ENCODE measurements around the gene WRNIP1. TPM values are rescaled to one million over a fixed set of nuclear protein-coding genes. Genes with fewer than 3 reads are reported as not detected.

WRNIP1 gene
- total RNA-seq, 1 donor from 2014 or later, result 40.4 TPM

DNA sequence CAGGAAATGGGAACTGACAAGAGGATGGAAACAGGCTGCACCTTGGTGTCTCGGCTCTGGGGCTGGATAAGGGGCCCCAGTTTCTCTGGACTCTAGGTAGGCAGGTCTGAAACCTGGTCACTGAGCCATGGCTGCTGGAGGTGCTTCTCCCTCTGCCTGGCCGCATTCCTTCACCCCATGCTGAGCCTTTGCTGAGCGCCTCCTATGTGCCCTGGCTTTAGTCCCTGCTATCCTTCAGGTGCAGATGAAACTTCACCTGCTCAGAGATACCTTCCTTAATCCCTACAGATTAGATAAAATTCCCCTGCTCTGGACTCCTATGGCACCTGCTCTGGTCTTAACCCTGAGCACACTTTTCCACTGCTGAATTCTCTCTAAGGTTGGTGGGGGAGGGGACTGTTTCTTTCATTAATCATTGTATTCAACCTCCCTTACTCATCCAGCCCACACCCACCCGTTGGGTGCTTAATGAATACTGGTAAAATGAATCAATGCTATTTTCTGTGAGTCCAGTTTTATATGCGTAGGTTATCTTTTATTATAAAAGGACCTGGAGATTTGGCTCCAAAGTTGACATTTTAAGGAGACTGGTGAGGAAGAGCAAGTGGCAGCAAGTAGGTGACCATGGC is 33.8 kb upstream of the WRNIP1 start:
- Mint-ChIP-seq H3K9me3 (ENCODE audit: low read depth) (no peaks in the 10 kb centered on the region), H3K4me3 (ENCODE audit: low read depth) (no peak overlapping the region), H3K27ac (no peak overlapping the region), H3K36me3 (ENCODE audit: insufficient read depth) (no peaks in the 10 kb centered on the region), H3K27me3 (peaks cover 10% of the 10 kb centered on the region), H3K4me1 (ENCODE audit: low read depth) (peaks cover 4% of the 10 kb centered on the region)
- DNase-seq (ENCODE audit: low spot score, unreplicated experiment), result no peak
- no peak for TF ChIP-seq CTCF (IDR thresholded peaks at IDR 0.05; ENCODE audit: unreplicated experiment)

DNA sequence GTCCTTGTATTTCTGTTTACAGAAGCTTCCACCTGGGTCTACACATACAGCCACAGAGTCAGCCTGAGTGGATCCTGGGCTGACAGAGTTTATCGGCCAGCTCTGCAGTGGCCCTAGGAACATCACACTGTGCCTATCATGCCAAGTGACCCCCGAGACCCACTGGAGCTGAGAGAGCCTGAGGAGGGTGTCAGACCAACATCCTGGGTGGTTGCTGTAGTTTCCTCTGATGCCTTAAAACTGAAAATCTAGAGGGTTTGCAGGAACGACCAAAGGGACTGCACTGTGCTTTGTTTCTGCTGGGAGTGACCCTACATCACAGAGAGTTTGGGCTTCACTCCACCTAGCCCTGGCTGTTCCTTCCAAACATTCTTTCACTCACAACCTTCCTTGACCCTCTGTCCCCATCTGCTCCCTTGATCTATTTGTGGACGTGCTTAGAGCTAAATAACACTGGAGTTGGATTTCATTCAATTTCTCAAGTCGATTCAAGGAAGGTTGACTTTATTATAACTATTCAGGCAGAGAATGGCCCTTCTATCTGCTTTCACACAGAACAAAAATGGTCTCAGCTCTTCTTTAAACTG is 32.6 kb upstream of the WRNIP1 start:
- no peak overlapping the region for H3K27ac Mint-ChIP-seq
- DNase-seq (ENCODE audit: low spot score, unreplicated experiment), result no peak
- no peaks in the 10 kb centered on the region for H3K36me3 Mint-ChIP-seq (ENCODE audit: insufficient read depth)
- no peak for TF ChIP-seq CTCF (IDR thresholded peaks at IDR 0.05; ENCODE audit: unreplicated experiment)
- peaks cover 4% of the 10 kb centered on the region for H3K4me1 Mint-ChIP-seq (ENCODE audit: low read depth)
- H3K9me3 Mint-ChIP-seq (ENCODE audit: low read depth), result no peaks in the 10 kb centered on the region
- no peak overlapping the region for H3K4me3 Mint-ChIP-seq (ENCODE audit: low read depth)
- peaks cover 7% of the 10 kb centered on the region for H3K27me3 Mint-ChIP-seq

DNA sequence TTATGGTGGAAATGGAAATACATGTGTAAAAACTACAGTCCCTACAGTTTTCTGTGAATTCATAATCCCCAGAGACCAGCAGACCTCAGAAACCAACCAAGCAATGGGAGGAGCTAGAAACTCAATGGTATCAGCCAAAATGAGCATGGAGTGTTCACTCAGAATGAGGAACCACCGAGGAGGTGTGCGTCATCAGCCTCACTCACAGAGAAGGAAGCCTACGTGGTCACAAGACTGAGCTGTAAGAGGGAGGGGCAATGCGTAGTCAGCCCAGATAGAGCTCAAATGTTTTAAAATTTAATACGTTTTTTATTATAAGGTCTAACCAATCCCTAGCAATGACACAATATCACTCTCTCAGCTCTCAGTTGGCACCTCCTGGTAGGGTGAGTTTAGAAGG is 31.9 kb upstream of the WRNIP1 start:
- H3K27me3 Mint-ChIP-seq, result peaks cover 7% of the 10 kb centered on the region
- no peak overlapping the region for H3K27ac Mint-ChIP-seq
- no peaks in the 10 kb centered on the region for H3K36me3 Mint-ChIP-seq (ENCODE audit: insufficient read depth)
- no peak for TF ChIP-seq CTCF (IDR thresholded peaks at IDR 0.05; ENCODE audit: unreplicated experiment)
- no peak overlapping the region for H3K4me3 Mint-ChIP-seq (ENCODE audit: low read depth)
- H3K4me1 Mint-ChIP-seq (ENCODE audit: low read depth), result peaks cover 4% of the 10 kb centered on the region
- no peaks in the 10 kb centered on the region for H3K9me3 Mint-ChIP-seq (ENCODE audit: low read depth)
- DNase-seq (ENCODE audit: low spot score, unreplicated experiment), result no peak

- Mint-ChIP-seq H3K36me3 (ENCODE audit: insufficient read depth) (no peaks in the 10 kb centered on the region), H3K4me1 (ENCODE audit: low read depth) (peaks cover 4% of the 10 kb centered on the region), H3K4me3 (ENCODE audit: low read depth) (no peak overlapping the region), H3K9me3 (ENCODE audit: low read depth) (no peaks in the 10 kb centered on the region), H3K27ac (no peak overlapping the region), H3K27me3 (peaks cover 3% of the 10 kb centered on the region)
- TF ChIP-seq CTCF (IDR thresholded peaks at IDR 0.05; ENCODE audit: unreplicated experiment), result no peak
- DNase-seq (ENCODE audit: low spot score, unreplicated experiment), result no peak
These were observed 31.3 kb upstream of the WRNIP1 start for GRCh38 chr6:2733736-2734480.

DNA sequence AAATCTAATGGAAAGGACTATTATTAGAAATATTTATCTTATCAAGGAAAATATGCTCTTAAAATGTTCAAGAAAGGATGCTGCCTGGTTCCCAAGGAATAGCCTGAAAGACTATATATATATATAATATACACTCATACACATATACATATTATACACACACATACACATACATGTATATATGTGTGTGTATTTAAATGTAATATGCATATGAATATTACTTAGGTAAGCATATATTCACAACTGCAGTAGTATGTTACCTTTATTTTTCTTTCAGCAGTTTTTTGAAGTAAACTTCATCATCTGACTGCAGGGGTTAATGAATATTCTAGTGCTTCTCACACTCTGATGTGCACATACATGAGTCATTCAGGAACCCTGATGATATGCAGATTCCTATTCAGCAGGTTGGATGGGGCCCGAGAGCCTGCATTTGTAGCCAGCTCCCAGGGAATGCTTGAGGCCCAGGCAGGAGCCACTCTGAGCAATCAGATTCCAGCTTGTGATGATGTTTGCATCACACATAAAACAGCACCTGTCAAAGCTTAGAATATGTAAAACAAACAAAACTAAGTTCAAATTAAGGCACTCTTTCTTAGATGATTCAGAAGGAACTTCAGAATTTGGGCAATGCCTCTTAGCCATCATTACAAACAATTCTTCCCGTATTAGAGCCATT is 30.6 kb upstream of the WRNIP1 start:
- no peak for DNase-seq (ENCODE audit: low spot score, unreplicated experiment)
- H3K27ac Mint-ChIP-seq, result no peak overlapping the region
- no peaks in the 10 kb centered on the region for H3K9me3 Mint-ChIP-seq (ENCODE audit: low read depth)
- no peaks in the 10 kb centered on the region for H3K36me3 Mint-ChIP-seq (ENCODE audit: insufficient read depth)
- H3K27me3 Mint-ChIP-seq, result peaks cover 3% of the 10 kb centered on the region
- H3K4me1 Mint-ChIP-seq (ENCODE audit: low read depth), result peaks cover 4% of the 10 kb centered on the region
- no peak overlapping the region for H3K4me3 Mint-ChIP-seq (ENCODE audit: low read depth)
- TF ChIP-seq CTCF (IDR thresholded peaks at IDR 0.05; ENCODE audit: unreplicated experiment), result no peak
